ENCODE results near the gene BMPR2.
"Not testable (repeated sequence)": the region's sequence is repeated elsewhere in the genome, so short reads cannot be mapped to it uniquely, and the experiment has no call there.

Gene BMPR2

GRCh38 chr2:202490479-202490878 is 114.4 kb downstream of the BMPR2 start:
- TF ChIP-seq CTCF (conservative IDR thresholded peaks at IDR 0.05; ENCODE audit: low read length), result no peak
- H3K4me3 ChIP-seq (ENCODE audit: low read length), result no peak overlapping the region
- DNase-seq (ENCODE audit: low read depth), result no peak

GRCh38 chr2:202491514-202491913 is 115.4 kb downstream of the BMPR2 start:
- no peak overlapping the region for H3K4me3 ChIP-seq (ENCODE audit: low read length)
- no peak for TF ChIP-seq CTCF (conservative IDR thresholded peaks at IDR 0.05; ENCODE audit: low read length)
- no peak for DNase-seq (ENCODE audit: low read depth)

GRCh38 chr2:202494300-202495229 is 118.4 kb downstream of the BMPR2 start:
- peak; percentile 64 for DNase-seq (ENCODE audit: low read depth)
- no peak for TF ChIP-seq CTCF (conservative IDR thresholded peaks at IDR 0.05; ENCODE audit: low read length)
- no peak overlapping the region for H3K4me3 ChIP-seq (ENCODE audit: low read length)

- no peak for TF ChIP-seq CTCF (conservative IDR thresholded peaks at IDR 0.05; ENCODE audit: low read length)
- H3K4me3 ChIP-seq (ENCODE audit: low read length), result no peak overlapping the region
- no peak for DNase-seq (ENCODE audit: low read depth)
Measured at GRCh38 chr2:202495230-202495604, 119.1 kb downstream of the BMPR2 start.

- H3K4me3 ChIP-seq (ENCODE audit: low read length); DNase-seq (ENCODE audit: low read depth): not testable (repeated sequence)
Measured at GRCh38 chr2:202496835-202497472, 120.8 kb downstream of the BMPR2 start.

- H3K4me3 ChIP-seq (ENCODE audit: low read length); DNase-seq (ENCODE audit: low read depth): not testable (repeated sequence)
Measured at GRCh38 chr2:202497473-202497866, 121.3 kb downstream of the BMPR2 start.

DNA sequence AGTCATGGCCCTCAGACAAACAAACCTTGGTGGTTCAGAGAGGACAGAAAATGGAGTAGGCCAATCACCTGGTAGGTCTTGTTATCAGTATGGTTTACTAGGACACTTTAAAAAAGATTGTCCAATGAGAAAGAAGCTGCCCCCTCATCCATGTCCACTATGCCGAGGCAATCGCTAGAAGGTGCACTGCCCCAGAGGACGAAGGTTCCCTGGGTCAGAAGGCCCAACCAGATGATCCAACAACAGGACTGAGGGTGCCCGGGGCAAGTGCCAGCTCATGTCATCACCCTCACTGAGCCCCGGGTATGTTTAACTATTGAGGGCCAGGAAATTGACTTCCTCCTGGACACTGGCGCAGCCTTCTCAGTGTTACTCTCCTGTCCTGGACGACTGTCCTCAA is 123.7 kb downstream of the BMPR2 start:
- H3K4me3 ChIP-seq (ENCODE audit: low read length); DNase-seq (ENCODE audit: low read depth): not testable (repeated sequence)

DNA sequence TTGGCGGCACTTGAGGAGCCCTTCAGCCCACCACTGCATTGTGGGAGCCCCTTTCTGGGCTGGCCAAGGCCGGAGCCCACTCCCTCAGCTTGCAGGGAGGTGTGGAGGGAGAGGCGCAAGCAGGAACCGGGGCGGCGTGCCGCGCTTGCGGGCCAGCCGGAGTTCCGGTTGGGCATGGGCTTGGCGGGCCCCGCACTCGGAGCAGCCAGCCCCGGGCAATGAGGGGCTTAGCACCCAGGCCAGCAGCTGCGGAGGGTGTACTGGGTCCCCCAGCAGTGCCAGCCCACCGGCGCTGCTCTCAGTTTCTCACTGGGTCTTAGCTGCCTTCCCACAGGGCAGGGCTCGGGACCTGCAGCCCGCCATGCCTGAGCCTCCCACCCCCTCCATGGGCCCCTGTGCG is 127.1 kb downstream of the BMPR2 start:
- H3K4me3 ChIP-seq (ENCODE audit: low read length); DNase-seq (ENCODE audit: low read depth): not testable (repeated sequence)

DNA sequence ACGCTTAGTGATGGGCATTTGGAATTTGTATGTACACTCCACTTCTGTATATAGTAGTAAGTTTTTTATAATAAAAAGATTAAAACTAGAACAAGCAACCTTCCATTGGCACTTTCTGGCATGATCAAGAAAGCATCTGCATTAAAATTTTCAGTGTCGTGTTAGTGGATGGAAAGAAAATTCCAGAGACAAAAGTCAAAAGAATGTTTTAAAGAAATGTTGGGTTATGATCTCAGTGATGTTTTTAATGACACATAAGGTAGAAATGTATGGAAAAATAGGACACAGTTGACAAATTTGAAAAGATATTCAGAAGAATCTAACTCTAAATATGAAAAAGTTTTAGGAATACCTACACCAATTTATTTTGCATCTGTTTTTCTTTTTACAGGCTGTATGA is 132.6 kb downstream of the BMPR2 start:
- no peak overlapping the region for H3K4me3 ChIP-seq (ENCODE audit: low read length)
- no peak for TF ChIP-seq CTCF (conservative IDR thresholded peaks at IDR 0.05; ENCODE audit: low read length)
- peak; percentile 30 for DNase-seq (ENCODE audit: low read depth)

Measured in AG10803 (cell line).